MM.1S (cell line): Measurements from ENCODE around the gene FAM234A.

Experiments used
- EZH2 ChIP-seq: fragments of 300-600 bp; sonication (generic); optimal IDR thresholded peaks from 2 replicates; pipeline ENCODE3; 2017; ENCODE audit warnings: low read depth, mild to moderate bottlenecking, antibody characterized with exemption, low read length, mixed read lengths
- EZH2phosphoT487 ChIP-seq: fragments of 300-600 bp; sonication (generic); IDR thresholded peaks from 2 replicates; pipeline ENCODE4 v1.6.1; 2018; ENCODE audit warnings: antibody characterized with exemption, low read length
- TF ChIP-seq, protein P1 (sequence below): fragments of 300-600 bp; sonication (generic); IDR thresholded peaks from 2 replicates; pipeline ENCODE4 v1.5.1; 2016; ENCODE audit warnings: antibody characterized with exemption, low read length, mixed read lengths

DNA sequence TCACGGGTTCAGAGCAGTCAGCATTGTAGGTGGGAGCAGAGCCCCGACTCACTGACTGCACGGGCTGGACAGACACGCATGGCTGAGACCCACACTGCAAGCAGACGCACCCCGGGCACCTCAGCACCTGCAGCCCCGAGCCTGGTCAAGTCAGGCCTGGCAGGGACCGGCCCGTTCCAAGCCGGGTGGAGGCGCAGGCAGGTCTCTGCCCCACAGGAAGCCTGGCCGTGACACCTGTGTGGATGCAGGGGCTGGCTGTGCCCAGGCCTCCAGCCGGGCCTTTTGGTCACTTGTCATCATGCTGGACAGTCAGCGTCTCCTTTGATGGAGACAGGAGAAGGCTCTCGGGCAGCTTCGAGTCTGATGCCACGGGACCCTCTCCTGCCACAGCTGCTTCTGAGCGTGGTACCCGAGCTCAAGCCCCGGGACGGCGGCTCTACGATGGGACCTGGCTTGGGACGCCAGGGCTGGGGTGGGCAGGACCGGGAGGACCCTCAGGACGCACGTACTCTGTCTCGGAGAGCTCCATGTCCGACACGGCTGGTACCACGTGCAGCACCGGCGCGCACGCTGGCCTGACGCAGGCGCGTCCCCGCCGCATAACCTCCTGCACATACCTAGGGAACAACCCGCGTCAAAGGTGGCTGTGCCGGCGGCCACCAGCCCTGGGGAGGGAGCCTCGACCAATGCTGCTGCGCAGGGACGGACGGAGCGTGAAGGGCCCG lies 56.2 kb downstream of the FAM234A start:
- TF ChIP-seq, protein P1, sequence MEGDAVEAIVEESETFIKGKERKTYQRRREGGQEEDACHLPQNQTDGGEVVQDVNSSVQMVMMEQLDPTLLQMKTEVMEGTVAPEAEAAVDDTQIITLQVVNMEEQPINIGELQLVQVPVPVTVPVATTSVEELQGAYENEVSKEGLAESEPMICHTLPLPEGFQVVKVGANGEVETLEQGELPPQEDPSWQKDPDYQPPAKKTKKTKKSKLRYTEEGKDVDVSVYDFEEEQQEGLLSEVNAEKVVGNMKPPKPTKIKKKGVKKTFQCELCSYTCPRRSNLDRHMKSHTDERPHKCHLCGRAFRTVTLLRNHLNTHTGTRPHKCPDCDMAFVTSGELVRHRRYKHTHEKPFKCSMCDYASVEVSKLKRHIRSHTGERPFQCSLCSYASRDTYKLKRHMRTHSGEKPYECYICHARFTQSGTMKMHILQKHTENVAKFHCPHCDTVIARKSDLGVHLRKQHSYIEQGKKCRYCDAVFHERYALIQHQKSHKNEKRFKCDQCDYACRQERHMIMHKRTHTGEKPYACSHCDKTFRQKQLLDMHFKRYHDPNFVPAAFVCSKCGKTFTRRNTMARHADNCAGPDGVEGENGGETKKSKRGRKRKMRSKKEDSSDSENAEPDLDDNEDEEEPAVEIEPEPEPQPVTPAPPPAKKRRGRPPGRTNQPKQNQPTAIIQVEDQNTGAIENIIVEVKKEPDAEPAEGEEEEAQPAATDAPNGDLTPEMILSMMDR, result no peak
- TF ChIP-seq EZH2 (no peak), EZH2phosphoT487 (no peak)
